ENCODE results near the gene NPSR1. TPM values are rescaled to one million over a fixed set of nuclear protein-coding genes. Genes with fewer than 3 reads are reported as not detected.

The NPSR1 gene
- total RNA-seq, 1 experiment from 2014 or later, result not detected

DNA sequence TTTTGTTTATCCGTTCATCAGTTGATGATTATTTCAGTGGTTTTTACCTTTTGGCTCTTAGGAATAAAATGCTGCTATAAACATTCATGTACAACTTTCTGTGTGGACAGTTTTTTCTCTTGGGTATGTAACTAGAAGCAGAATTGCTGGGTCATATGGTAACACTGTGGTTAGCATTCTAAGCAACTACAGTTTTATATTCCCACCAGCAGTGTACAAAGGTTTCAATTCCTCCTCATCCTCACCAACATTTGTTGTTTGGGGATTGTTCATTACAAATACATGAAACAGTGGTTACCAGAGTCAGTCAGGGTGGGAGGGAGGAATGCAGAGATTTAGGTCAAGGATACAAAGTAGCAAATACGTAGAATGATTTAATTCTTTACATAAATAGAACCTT lies 97.0 kb downstream of the NPSR1 start:
- no peak overlapping the region for H3K14ac ChIP-seq (ENCODE audit: insufficient read depth, low read length)
- no peak overlapping the region for H3K23ac ChIP-seq (ENCODE audit: insufficient read length, low read depth, low read length)
- no peak for TF ChIP-seq CTCF (conservative IDR thresholded peaks at IDR 0.05)
- Mint-ChIP-seq H3K27me3 (ENCODE audit: low read depth) (no peaks in the 10 kb centered on the region), H3K9me3 (no peaks in the 10 kb centered on the region), H3K36me3 (ENCODE audit: insufficient read depth in 1 of 3, low read depth in 3 of 3) (no peaks in the 10 kb centered on the region), H3K4me3 (no peak overlapping the region), H3K4me1 (peaks cover 2 to 15% of the 10 kb centered on the region in 2 experiments; a peak in 2 of 4 replicates), H3K27ac (no peak overlapping the region)
- H2BK120ac ChIP-seq (ENCODE audit: low read depth, low read length, poor library complexity, severe bottlenecking), result no peak overlapping the region
- H2AK5ac ChIP-seq (ENCODE audit: insufficient read length, low read length), result no peak overlapping the region
- H3K23me2 ChIP-seq (ENCODE audit: insufficient read length, low read depth, low read length, poor library complexity, severe bottlenecking), result no peaks in the 10 kb centered on the region
- H3K18ac ChIP-seq (ENCODE audit: insufficient read length, low read depth, low read length), result no peak overlapping the region
- no peak overlapping the region for H4K8ac ChIP-seq (replicated peaks; ENCODE audit: insufficient read length, low read depth, low read length)
- H3K4me1 ChIP-seq (ENCODE audit: insufficient read depth, low read length), result no peaks in the 10 kb centered on the region
- H2BK20ac ChIP-seq (ENCODE audit: low read depth, low read length, poor library complexity, severe bottlenecking), result no peak overlapping the region
- H4K20me1 ChIP-seq (ENCODE audit: control insufficient read depth, insufficient read depth, insufficient read length), result no peaks in the 10 kb centered on the region
- H3K9me3 ChIP-seq (ENCODE audit: control insufficient read depth, low read depth, low read length), result no peaks in the 10 kb centered on the region
- no peak overlapping the region for H3K56ac ChIP-seq (ENCODE audit: insufficient read length, low read depth, low read length)
- H2BK5ac ChIP-seq (ENCODE audit: insufficient read length, low read length), result no peak overlapping the region
- no peak overlapping the region for H3K4ac ChIP-seq (ENCODE audit: low read depth, low read length)
- H4K91ac ChIP-seq (ENCODE audit: insufficient read length, low read depth, low read length), result no peak overlapping the region
- no peak overlapping the region for H2BK12ac ChIP-seq (ENCODE audit: insufficient read length, low read depth, low read length)
- no peak overlapping the region for H2AFZ ChIP-seq (ENCODE audit: low read length)
- H3K4me2 ChIP-seq (ENCODE audit: insufficient read depth, insufficient read length, low read length), result no peak overlapping the region
- H4K5ac ChIP-seq (ENCODE audit: insufficient read length, low read depth, low read length), result no peak overlapping the region
- no peaks in the 10 kb centered on the region for H3K79me2 ChIP-seq (ENCODE audit: insufficient read depth, low read length)
- H3T11ph ChIP-seq (ENCODE audit: low read length), result no peak overlapping the region
- no peak overlapping the region for H3K9ac ChIP-seq (ENCODE audit: extremely low read depth, insufficient read length, low read length)
- H3K79me1 ChIP-seq (ENCODE audit: insufficient read depth, low read depth, low read length, poor library complexity, severe bottlenecking), result no peaks in the 10 kb centered on the region
- no peak overlapping the region for H3K27ac ChIP-seq (ENCODE audit: insufficient read length, low read depth, low read length)
- H3K27me3 ChIP-seq (ENCODE audit: insufficient read depth, low read length), result no peaks in the 10 kb centered on the region
- WGBS (ENCODE audit: extremely low coverage, insufficient read length, low lambda C conversion rate), result no CpG with 5 or more reads among the region's 2 CpGs
- DNase-seq, result no peak
- H2BK15ac ChIP-seq (ENCODE audit: low read depth, low read length), result no peak overlapping the region
